HFFc6 (cell line): ENCODE measurements around the gene IRF2BP2. TPM values are rescaled to one million over a fixed set of nuclear protein-coding genes. Genes with fewer than 3 reads are reported as not detected.

Experiments used
- DNase-seq: peaks from one replicate; pipeline ENCODE4 v3.0.0-alpha.2; 2018
- H3K27ac Mint-ChIP-seq: 2 replicates; pipeline ENCODE4 v1.8.0; 2020; ENCODE audit warnings: mild to moderate bottlenecking, mixed read lengths
- H3K27me3 Mint-ChIP-seq: 2 replicates; pipeline ENCODE4 v1.8.0; 2021; ENCODE audit warnings: mild to moderate bottlenecking, moderate library complexity, mixed read lengths; ENCODE audit not compliant: insufficient read depth
- H3K36me3 Mint-ChIP-seq: 2 replicates; pipeline ENCODE4 v1.8.0; 2021; ENCODE audit warnings: low read depth, mixed read lengths
- H3K4me1 Mint-ChIP-seq: 2 replicates; pipeline ENCODE4 v1.8.0; 2020; ENCODE audit warnings: low read depth, mixed read lengths
- H3K4me3 Mint-ChIP-seq: 2 replicates; pipeline ENCODE4 v1.8.0; 2020; ENCODE audit warnings: mild to moderate bottlenecking, moderate library complexity, mixed read lengths
- H3K9me3 Mint-ChIP-seq: 2 replicates; pipeline ENCODE4 v1.8.0; 2020; ENCODE audit warnings: mild to moderate bottlenecking, mixed read lengths
- CTCF ChIP-seq: fragments of 200-600 bp; sonication (generic); IDR thresholded peaks from 2 replicates; pipeline ENCODE4 v1.5.0; 2021; ENCODE audit warnings: antibody characterized with exemption, mild to moderate bottlenecking
- total RNA-seq, 6 experiments: library from RNA; stranded (reverse); fragmentation: NEBNext Ultra II Directional; extraction: Animal tissue kit (Norgen Biotek cat#: 25700); gene quantifications; 2 replicates in 1 of 6; 3 replicates in 5 of 6; pipeline ENCODE4 v1.2.3, GENCODE V29; 2021

IRF2BP2 gene
- total RNA-seq, 6 experiments from 2014 or later = 58.6 to 87.1 (median 73.2) TPM

- peaks cover 50% of the 10 kb centered on the region for H3K36me3 Mint-ChIP-seq
Observed at GRCh38 chr1:234607109-234608024, 2.6 kb downstream of the IRF2BP2 start.

GRCh38 chr1:234606784-234607108 lies 3.2 kb downstream of the IRF2BP2 start:
- no peak for DNase-seq
- H3K27ac Mint-ChIP-seq = peak overlapping the region; percentile 90
- no peak for TF ChIP-seq CTCF
- H3K9me3 Mint-ChIP-seq = no peaks in the 10 kb centered on the region
- peaks cover 69% of the 10 kb centered on the region for H3K4me1 Mint-ChIP-seq
- peaks cover 18% of the 10 kb centered on the region for H3K27me3 Mint-ChIP-seq
- peak overlapping the region; percentile 97 for H3K4me3 Mint-ChIP-seq
- H3K36me3 Mint-ChIP-seq = peaks cover 50% of the 10 kb centered on the region

More at GRCh38 chr1:234607109-234608024, 2.6 kb downstream of the IRF2BP2 start:
- Mint-ChIP-seq H3K9me3 (no peaks in the 10 kb centered on the region), H3K27me3 (peaks cover 18% of the 10 kb centered on the region), H3K27ac (peak overlapping the region; percentile 90), H3K4me1 (peaks cover 69% of the 10 kb centered on the region), H3K4me3 (peak overlapping the region; percentile 97)
- no peak for DNase-seq
- TF ChIP-seq CTCF = peak; percentile 51; the same call in 1 of the 2 replicates

- peak; percentile 50 for DNase-seq
- Mint-ChIP-seq H3K36me3 (peaks cover 50% of the 10 kb centered on the region), H3K4me3 (peak overlapping the region; percentile 97)
Observed at GRCh38 chr1:234605983-234606783, 3.8 kb downstream of the IRF2BP2 start.

GRCh38 chr1:234605399-234605982 lies 4.5 kb downstream of the IRF2BP2 start:
- H3K4me1 Mint-ChIP-seq = peaks cover 74% of the 10 kb centered on the region
- peak overlapping the region; percentile 97 for H3K4me3 Mint-ChIP-seq
- H3K27ac Mint-ChIP-seq = peak overlapping the region; percentile 90
- peaks cover 17% of the 10 kb centered on the region for H3K27me3 Mint-ChIP-seq
- no peaks in the 10 kb centered on the region for H3K9me3 Mint-ChIP-seq
- H3K36me3 Mint-ChIP-seq = peaks cover 50% of the 10 kb centered on the region
- TF ChIP-seq CTCF = no peak
- no peak for DNase-seq

More at GRCh38 chr1:234605983-234606783, 3.8 kb downstream of the IRF2BP2 start:
- H3K27me3 Mint-ChIP-seq = peaks cover 18% of the 10 kb centered on the region
- TF ChIP-seq CTCF = peak; percentile 16; the same call in 1 of the 2 replicates
- H3K9me3 Mint-ChIP-seq = no peaks in the 10 kb centered on the region
- peaks cover 69% of the 10 kb centered on the region for H3K4me1 Mint-ChIP-seq
- H3K27ac Mint-ChIP-seq = peak overlapping the region; percentile 90
